ENCODE data around the gene CEP85. TPM values are rescaled to one million over a fixed set of nuclear protein-coding genes. Genes with fewer than 3 reads are reported as not detected.
A peak's percentile ranks its signal among the peaks of the same experiment; 100 is the strongest.

Gene CEP85
- total and polyA plus RNA-seq, 9 of the 15 experiments (the other 6 are each of a cell fraction or from before 2014, with no cell fraction given), result 42.1 to 140 (median 92.6) TPM

DNA sequence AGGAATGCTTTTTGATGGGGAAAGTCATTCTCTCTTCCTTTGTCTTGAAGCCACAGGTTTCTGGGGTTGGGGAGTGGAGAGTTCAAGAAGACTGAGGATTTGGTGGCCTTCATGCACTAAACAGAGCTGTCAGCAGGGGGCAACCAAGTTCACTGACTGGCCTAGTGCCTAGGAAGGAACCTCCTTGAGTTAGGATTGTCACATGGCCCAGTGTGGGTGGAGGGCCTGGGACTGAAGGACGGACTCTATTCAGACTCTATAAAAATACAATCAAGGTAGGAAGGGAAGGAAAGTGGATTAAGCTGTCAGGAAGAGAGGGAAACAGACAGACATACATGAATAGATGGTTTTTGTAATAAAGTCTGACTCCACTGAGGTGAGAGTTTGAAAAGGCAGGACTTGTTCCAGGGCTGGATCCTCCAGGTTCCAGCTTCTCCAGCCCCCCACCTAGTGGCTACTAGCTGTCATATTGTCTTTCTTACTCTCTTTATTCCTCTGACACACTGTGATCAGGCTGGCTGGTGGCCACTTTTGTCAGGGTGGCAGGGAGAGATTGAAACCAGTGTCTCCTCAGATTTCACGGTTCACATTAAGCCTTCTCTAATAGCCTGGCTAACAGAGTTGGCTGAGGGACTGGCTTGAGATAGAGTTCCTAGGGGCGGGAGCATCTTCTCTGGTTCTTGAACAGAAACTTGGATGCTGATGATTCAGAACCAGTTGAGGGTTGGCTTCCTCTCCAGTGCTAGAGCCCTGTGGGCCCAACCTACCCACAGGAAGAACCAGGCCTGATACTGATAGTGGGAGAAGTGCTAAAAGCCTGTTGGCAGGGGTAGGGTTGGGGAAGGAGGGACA is 41.8 kb downstream of the CEP85 start (continued):
- no peak for TF ChIP-seq SAP30 (IDR thresholded peaks at IDR 0.05; ENCODE audit: borderline replicate concordance, insufficient read depth, low read depth, low read length, poor library complexity, severe bottlenecking)
- no peak for TF ChIP-seq RBM34 (IDR thresholded peaks at IDR 0.05; ENCODE audit: borderline replicate concordance, insufficient read depth, low read length)
- TF ChIP-seq GTF2F1 (IDR thresholded peaks at IDR 0.05; ENCODE audit: low read depth, low read length), result no peak
- TF ChIP-seq, protein P1, sequence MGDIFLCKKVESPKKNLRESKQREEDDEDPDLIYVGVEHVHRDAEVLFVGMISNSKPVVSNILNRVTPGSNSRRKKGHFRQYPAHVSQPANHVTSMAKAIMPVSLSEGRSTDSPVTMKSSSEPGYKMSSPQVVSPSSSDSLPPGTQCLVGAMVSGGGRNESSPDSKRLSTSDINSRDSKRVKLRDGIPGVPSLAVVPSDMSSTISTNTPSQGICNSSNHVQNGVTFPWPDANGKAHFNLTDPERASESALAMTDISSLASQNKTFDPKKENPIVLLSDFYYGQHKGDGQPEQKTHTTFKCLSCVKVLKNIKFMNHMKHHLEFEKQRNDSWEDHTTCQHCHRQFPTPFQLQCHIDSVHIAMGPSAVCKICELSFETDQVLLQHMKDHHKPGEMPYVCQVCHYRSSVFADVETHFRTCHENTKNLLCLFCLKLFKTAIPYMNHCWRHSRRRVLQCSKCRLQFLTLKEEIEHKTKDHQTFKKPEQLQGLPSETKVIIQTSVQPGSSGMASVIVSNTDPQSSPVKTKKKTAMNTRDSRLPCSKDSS (IDR thresholded peaks at IDR 0.05; ENCODE audit: low read depth, partially characterized antibody), result no peak
- peak; percentile 83 for TF ChIP-seq ARID1B (IDR thresholded peaks at IDR 0.05)
- TF ChIP-seq, protein P2, sequence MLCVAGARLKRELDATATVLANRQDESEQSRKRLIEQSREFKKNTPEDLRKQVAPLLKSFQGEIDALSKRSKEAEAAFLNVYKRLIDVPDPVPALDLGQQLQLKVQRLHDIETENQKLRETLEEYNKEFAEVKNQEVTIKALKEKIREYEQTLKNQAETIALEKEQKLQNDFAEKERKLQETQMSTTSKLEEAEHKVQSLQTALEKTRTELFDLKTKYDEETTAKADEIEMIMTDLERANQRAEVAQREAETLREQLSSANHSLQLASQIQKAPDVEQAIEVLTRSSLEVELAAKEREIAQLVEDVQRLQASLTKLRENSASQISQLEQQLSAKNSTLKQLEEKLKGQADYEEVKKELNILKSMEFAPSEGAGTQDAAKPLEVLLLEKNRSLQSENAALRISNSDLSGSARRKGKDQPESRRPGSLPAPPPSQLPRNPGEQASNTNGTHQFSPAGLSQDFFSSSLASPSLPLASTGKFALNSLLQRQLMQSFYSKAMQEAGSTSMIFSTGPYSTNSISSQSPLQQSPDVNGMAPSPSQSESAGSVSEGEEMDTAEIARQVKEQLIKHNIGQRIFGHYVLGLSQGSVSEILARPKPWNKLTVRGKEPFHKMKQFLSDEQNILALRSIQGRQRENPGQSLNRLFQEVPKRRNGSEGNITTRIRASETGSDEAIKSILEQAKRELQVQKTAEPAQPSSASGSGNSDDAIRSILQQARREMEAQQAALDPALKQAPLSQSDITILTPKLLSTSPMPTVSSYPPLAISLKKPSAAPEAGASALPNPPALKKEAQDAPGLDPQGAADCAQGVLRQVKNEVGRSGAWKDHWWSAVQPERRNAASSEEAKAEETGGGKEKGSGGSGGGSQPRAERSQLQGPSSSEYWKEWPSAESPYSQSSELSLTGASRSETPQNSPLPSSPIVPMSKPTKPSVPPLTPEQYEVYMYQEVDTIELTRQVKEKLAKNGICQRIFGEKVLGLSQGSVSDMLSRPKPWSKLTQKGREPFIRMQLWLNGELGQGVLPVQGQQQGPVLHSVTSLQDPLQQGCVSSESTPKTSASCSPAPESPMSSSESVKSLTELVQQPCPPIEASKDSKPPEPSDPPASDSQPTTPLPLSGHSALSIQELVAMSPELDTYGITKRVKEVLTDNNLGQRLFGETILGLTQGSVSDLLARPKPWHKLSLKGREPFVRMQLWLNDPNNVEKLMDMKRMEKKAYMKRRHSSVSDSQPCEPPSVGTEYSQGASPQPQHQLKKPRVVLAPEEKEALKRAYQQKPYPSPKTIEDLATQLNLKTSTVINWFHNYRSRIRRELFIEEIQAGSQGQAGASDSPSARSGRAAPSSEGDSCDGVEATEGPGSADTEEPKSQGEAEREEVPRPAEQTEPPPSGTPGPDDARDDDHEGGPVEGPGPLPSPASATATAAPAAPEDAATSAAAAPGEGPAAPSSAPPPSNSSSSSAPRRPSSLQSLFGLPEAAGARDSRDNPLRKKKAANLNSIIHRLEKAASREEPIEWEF (CRISPR knock-in tag; IDR thresholded peaks at IDR 0.05), result no peak
- TF ChIP-seq ZNF586 (CRISPR knock-in tag; conservative IDR thresholded peaks at IDR 0.05), result no peak
- TF ChIP-seq, protein P3, sequence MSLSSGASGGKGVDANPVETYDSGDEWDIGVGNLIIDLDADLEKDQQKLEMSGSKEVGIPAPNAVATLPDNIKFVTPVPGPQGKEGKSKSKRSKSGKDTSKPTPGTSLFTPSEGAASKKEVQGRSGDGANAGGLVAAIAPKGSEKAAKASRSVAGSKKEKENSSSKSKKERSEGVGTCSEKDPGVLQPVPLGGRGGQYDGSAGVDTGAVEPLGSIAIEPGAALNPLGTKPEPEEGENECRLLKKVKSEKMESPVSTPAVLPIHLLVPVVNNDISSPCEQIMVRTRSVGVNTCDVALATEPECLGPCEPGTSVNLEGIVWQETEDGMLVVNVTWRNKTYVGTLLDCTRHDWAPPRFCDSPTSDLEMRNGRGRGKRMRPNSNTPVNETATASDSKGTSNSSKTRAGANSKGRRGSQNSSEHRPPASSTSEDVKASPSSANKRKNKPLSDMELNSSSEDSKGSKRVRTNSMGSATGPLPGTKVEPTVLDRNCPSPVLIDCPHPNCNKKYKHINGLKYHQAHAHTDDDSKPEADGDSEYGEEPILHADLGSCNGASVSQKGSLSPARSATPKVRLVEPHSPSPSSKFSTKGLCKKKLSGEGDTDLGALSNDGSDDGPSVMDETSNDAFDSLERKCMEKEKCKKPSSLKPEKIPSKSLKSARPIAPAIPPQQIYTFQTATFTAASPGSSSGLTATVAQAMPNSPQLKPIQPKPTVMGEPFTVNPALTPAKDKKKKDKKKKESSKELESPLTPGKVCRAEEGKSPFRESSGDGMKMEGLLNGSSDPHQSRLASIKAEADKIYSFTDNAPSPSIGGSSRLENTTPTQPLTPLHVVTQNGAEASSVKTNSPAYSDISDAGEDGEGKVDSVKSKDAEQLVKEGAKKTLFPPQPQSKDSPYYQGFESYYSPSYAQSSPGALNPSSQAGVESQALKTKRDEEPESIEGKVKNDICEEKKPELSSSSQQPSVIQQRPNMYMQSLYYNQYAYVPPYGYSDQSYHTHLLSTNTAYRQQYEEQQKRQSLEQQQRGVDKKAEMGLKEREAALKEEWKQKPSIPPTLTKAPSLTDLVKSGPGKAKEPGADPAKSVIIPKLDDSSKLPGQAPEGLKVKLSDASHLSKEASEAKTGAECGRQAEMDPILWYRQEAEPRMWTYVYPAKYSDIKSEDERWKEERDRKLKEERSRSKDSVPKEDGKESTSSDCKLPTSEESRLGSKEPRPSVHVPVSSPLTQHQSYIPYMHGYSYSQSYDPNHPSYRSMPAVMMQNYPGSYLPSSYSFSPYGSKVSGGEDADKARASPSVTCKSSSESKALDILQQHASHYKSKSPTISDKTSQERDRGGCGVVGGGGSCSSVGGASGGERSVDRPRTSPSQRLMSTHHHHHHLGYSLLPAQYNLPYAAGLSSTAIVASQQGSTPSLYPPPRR (CRISPR knock-in tag; IDR thresholded peaks at IDR 0.05; ENCODE audit: borderline replicate concordance), result no peak
- peak; percentile 89 for TF ChIP-seq MYC (IDR thresholded peaks at IDR 0.05; ENCODE audit: low read depth, low read length)
- no peak for TF ChIP-seq MYC (CRISPR knock-in tag; IDR thresholded peaks at IDR 0.05; ENCODE audit: borderline replicate concordance, low read depth)
- TF ChIP-seq ZNF224 (CRISPR knock-in tag; IDR thresholded peaks at IDR 0.05), result no peak

Data from K562 (cell line).